Small intestine (tissue), 7 donors: ENCODE measurements around the gene CEP112. TPM values are rescaled to one million over a fixed set of nuclear protein-coding genes. Genes with fewer than 3 reads are reported as not detected.
A peak's percentile ranks its signal among the peaks of the same experiment; 100 is the strongest.

ENCODE experiments used
- DNase-seq, 2 donors: peaks; one replicate each; pipeline versions ENCODE4 v3.0.0 to v3.0.0-alpha.2; 2013
- FAIRE-seq: peaks from 2 replicates; lab custom pipeline; 2012; peaks lifted over from hg19 to GRCh38; lab: Jason Lieb, UNC
- H3K27ac ChIP-seq, 3 donors: one replicate each; pipeline ENCODE4 v1.5.1; 2013; ENCODE audit warnings: low read length in 2 of 3, mild to moderate bottlenecking in 2 of 3, control low read depth in 1 of 3, inconsistent platforms in 1 of 3, low read depth in 1 of 3, moderate library complexity in 1 of 3
- H3K27me3 ChIP-seq, 3 donors: one replicate each; pipeline ENCODE4 v1.6.1; 2013; ENCODE audit warnings: low read length in 3 of 3, inconsistent platforms in 1 of 3; ENCODE audit not compliant: control insufficient read depth in 3 of 3, insufficient read depth in 3 of 3
- H3K36me3 ChIP-seq, 3 donors: one replicate each; pipeline ENCODE4 v1.6.1; 2013; ENCODE audit warnings: low read length in 3 of 3, inconsistent platforms in 1 of 3, low read depth in 1 of 3, mild to moderate bottlenecking in 1 of 3, moderate library complexity in 1 of 3; ENCODE audit not compliant: control insufficient read depth in 3 of 3, insufficient read depth in 2 of 3
- H3K4me1 ChIP-seq, 3 donors: one replicate each; pipeline ENCODE4 v1.6.1; 2013; ENCODE audit warnings: low read length in 2 of 3, inconsistent platforms in 1 of 3, low read depth in 1 of 3, mild to moderate bottlenecking in 1 of 3, moderate library complexity in 1 of 3; ENCODE audit not compliant: control insufficient read depth in 3 of 3, insufficient read depth in 2 of 3
- H3K4me3 ChIP-seq, 3 donors: one replicate each; pipeline ENCODE4 v1.5.1; 2013; ENCODE audit warnings: low read length in 3 of 3, control low read depth in 1 of 3, inconsistent platforms in 1 of 3, low read depth in 1 of 3, mild to moderate bottlenecking in 1 of 3, moderate library complexity in 1 of 3
- H3K9me3 ChIP-seq, 2 donors: one replicate each; pipeline ENCODE4 v1.6.1; 2013; ENCODE audit warnings: low read depth in 1 of 2, low read length in 1 of 2; ENCODE audit not compliant: control insufficient read depth in 2 of 2, insufficient read depth in 1 of 2
- WGBS, 3 donors: extraction: QIAGEN DNeasy Blood & Tissue Kit; methylation state at CpG; one replicate each; pipeline ENCODE4 v1.1.7; 2013; 5-methylcytosine and 5-hydroxymethylcytosine counted together
- polyA plus RNA-seq, 4 donors: library from polyadenylated mRNA; stranded (reverse) in 3 of 4; unstranded in 1 of 4; fragments of 200-250 nt in 3 of 4; fragments of 120-200 nt in 1 of 4; gene quantifications; one replicate each; pipeline versions ENCODE4 v1.2.1 to v1.2.3, GENCODE V29; 2013
- donor health status: healthy with polysubstance abuse.
- donor health status: control.
- donor health status: control.
- donor health status: Bipolar disorder and iron deficiency.
- donor health status: healthy.

CEP112 gene
- polyA plus RNA-seq, 4 donors: 2.4 to 3.6 (median 3.5) TPM; not detected in 1

GRCh38 chr17:65930140-65930730, 261.7 kb downstream of the CEP112 start:
- Histone ChIP-seq H3K36me3 (no peaks in the 10 kb centered on the region), H3K9me3 (peaks cover 0 to 12% of the 10 kb centered on the region in 2 donors), H3K27me3 (no peaks in the 10 kb centered on the region), H3K4me1 (no peaks in the 10 kb centered on the region), H3K27ac (no peak overlapping the region), H3K4me3 (no peak overlapping the region)
- DNase-seq (no peak), FAIRE-seq (no peak)
- WGBS, 3 donors: 17 to 49% (median 32%) methylated on average over 2 of the region's 2 CpGs

- Histone ChIP-seq H3K9me3 (peaks cover 0 to 6% of the 10 kb centered on the region in 2 donors), H3K36me3 (no peaks in the 10 kb centered on the region), H3K4me1 (no peaks in the 10 kb centered on the region), H3K27ac (no peak overlapping the region), H3K4me3 (no peak overlapping the region), H3K27me3 (no peaks in the 10 kb centered on the region)
- FAIRE-seq (no peak), DNase-seq (no peak)
- WGBS, 3 donors: 98 to 99% (median 98%) methylated on average over 5 of the region's 5 CpGs
Measured at GRCh38 chr17:65926599-65926998, 265.3 kb downstream of the CEP112 start.

- DNase-seq (no peak), FAIRE-seq (no peak)
- 88 to 89% (median 88%) methylated on average over 8 of the region's 8 CpGs for WGBS, 3 donors
- no peak overlapping the region for H3K4me3 ChIP-seq
- peaks cover 0 to 6% of the 10 kb centered on the region in 2 donors for H3K9me3 ChIP-seq
- no peaks in the 10 kb centered on the region for H3K36me3 ChIP-seq
- H3K27me3 ChIP-seq: no peaks in the 10 kb centered on the region
- H3K4me1 ChIP-seq: no peaks in the 10 kb centered on the region
- H3K27ac ChIP-seq: no peak overlapping the region
Measured at GRCh38 chr17:65925606-65926307, 266.2 kb downstream of the CEP112 start.

GRCh38 chr17:65920996-65921395, 270.9 kb downstream of the CEP112 start:
- WGBS, 3 donors: 14 to 37% (median 17%) methylated on average over 6 of the region's 6 CpGs
- H3K4me3 ChIP-seq: no peak overlapping the region
- no peaks in the 10 kb centered on the region for H3K36me3 ChIP-seq
- peaks cover 0 to 4% of the 10 kb centered on the region in 2 donors for H3K9me3 ChIP-seq
- H3K27me3 ChIP-seq: no peaks in the 10 kb centered on the region
- DNase-seq (peak; percentile 38 to 52), FAIRE-seq (no peak)
- H3K27ac ChIP-seq: no peak overlapping the region
- H3K4me1 ChIP-seq: no peaks in the 10 kb centered on the region

GRCh38 chr17:65918916-65919315, 273.0 kb downstream of the CEP112 start:
- H3K4me3 ChIP-seq: no peak overlapping the region
- no peaks in the 10 kb centered on the region for H3K9me3 ChIP-seq
- no peak for DNase-seq
- no peak for FAIRE-seq
- H3K27ac ChIP-seq: no peak overlapping the region
- H3K27me3 ChIP-seq: no peaks in the 10 kb centered on the region
- 73 to 82% (median 81%) methylated on average over 5 of the region's 5 CpGs for WGBS, 3 donors
- no peaks in the 10 kb centered on the region for H3K36me3 ChIP-seq
- no peaks in the 10 kb centered on the region for H3K4me1 ChIP-seq

- Histone ChIP-seq H3K9me3 (no peaks in the 10 kb centered on the region), H3K27ac (no peak overlapping the region), H3K27me3 (no peaks in the 10 kb centered on the region), H3K4me1 (no peaks in the 10 kb centered on the region), H3K36me3 (no peaks in the 10 kb centered on the region), H3K4me3 (no peak overlapping the region)
- FAIRE-seq: peak; percentile 10
- no peak for DNase-seq
- 78 to 93% (median 93%) methylated on average over 1 of the region's 1 CpG for WGBS, 3 donors
Measured at GRCh38 chr17:65918500-65918899, 273.4 kb downstream of the CEP112 start.

GRCh38 chr17:65917560-65917959, 274.4 kb downstream of the CEP112 start:
- H3K27me3 ChIP-seq: no peaks in the 10 kb centered on the region
- H3K36me3 ChIP-seq: no peaks in the 10 kb centered on the region
- H3K4me3 ChIP-seq: no peak overlapping the region
- 68 to 81% (median 70%) methylated on average over 6 of the region's 6 CpGs for WGBS, 3 donors
- FAIRE-seq: no peak
- no peaks in the 10 kb centered on the region for H3K4me1 ChIP-seq
- no peaks in the 10 kb centered on the region for H3K9me3 ChIP-seq
- peak in 1 of 2 donors; percentile 5 for DNase-seq
- no peak overlapping the region for H3K27ac ChIP-seq

GRCh38 chr17:65916425-65916824, 275.5 kb downstream of the CEP112 start:
- DNase-seq (no peak), FAIRE-seq (no peak)
- no peak overlapping the region for H3K27ac ChIP-seq
- no peaks in the 10 kb centered on the region for H3K27me3 ChIP-seq
- H3K4me1 ChIP-seq: no peaks in the 10 kb centered on the region
- no peaks in the 10 kb centered on the region for H3K36me3 ChIP-seq
- no peaks in the 10 kb centered on the region for H3K9me3 ChIP-seq
- 75 to 84% (median 78%) methylated on average over 2 of the region's 2 CpGs for WGBS, 3 donors
- H3K4me3 ChIP-seq: no peak overlapping the region
